Right hindlimb (tissue), 1 donor: ENCODE data around the gene CCSER2.
"Not testable (repeated sequence)": the region's sequence is repeated elsewhere in the genome, so short reads cannot be mapped to it uniquely, and the experiment has no call there.

Source experiments
- DNase-seq: peaks from one replicate; pipeline ENCODE4 v3.0.0-alpha.2; 2018

Gene CCSER2

GRCh38 chr10:84525120-84525806 is 196.9 kb downstream of the CCSER2 start:
- DNase-seq = no peak

GRCh38 chr10:84525807-84526182 is 197.4 kb downstream of the CCSER2 start:
- not testable (repeated sequence) for DNase-seq

- not testable (repeated sequence) for DNase-seq
Observed at GRCh38 chr10:84527386-84527785, 199.0 kb downstream of the CCSER2 start.

DNA sequence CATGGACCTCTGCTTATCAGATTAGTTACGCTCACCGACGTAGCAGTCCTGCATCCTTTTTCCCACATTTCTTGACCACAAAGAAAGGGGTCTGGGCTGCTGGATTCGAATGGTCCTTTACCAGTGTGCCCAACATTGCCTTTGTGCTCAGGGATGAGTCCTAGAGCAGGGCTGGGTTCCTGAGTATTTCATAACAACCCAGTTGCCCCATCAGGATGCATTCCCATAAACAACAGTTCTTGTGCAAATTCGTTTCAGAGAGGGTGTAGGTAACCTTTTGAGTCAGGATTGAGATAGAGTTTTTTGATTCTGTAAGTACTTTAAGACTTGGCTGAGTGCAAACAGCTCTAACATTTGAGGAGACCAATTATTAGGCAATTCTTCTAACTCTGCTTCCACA is 200.1 kb downstream of the CCSER2 start:
- DNase-seq = not testable (repeated sequence)

DNA sequence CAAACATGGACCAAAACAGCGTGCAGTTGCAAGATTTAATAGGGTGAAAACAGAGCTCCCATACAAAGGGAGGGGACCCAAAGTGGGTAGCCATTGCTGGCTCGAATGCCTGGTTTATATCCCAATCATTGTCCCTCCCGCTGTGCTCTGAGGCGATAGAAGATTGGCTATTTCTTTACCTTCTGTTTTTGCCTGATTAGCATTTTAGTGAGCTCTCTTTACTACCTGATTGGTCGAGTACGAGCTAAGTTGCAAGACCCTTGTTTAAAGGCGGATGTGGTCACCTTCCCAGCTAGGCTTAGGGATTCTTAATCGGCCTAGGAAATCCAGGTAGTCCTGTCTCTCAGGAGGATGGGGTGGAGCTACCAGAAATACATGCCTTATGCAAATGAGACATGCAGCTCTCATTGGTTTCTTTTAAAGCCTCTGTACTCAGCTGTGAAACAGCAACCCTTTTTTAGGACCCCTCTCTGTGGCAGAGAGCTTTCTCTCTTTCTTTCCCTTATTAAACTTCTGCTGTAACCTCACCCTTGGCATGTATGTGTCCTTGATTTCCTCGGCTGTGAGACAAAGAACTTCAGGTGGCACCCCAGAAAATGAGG is 202.4 kb downstream of the CCSER2 start:
- no peak for DNase-seq

DNA sequence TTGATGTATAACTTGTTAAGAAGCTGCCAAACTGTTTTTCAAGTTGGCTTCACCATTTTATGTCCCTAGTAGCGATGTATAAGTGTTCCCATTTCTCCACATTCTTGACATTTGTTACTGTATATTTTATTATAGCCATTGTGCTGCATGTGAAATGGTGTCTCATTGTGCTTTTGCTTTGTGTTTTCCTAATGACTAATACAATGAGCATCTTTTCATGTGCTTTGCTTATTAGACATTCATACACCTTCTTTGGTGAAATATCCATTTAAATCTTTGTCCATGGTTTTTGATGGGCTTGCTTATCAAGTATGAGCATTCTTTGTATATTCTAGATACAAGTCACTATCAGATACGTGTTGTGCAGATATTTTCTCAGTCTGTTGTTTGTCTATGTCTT is 203.0 kb downstream of the CCSER2 start:
- no peak for DNase-seq

DNA sequence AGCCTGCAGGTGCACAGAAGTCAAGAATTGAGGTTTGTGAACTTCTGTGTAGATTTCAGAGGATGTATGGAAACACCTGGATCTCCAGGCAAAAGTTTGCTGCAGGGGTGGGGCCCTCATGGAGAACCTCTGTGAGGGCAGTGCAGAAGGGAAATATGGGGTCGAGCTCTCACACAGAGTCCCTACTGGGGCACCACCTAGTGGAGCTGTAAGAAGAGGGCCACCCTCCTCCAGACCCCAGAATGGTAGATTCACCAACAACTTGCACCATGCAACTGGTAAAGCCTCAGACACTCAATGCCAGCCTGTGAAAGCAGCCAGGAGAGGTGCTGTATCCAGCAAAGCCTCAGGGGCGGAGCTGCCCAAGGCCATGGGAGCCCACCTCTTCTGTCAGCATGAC is 205.8 kb downstream of the CCSER2 start:
- no peak for DNase-seq

- DNase-seq = peak; percentile 44
Observed at GRCh38 chr10:84537447-84537931, 209.1 kb downstream of the CCSER2 start.

DNA sequence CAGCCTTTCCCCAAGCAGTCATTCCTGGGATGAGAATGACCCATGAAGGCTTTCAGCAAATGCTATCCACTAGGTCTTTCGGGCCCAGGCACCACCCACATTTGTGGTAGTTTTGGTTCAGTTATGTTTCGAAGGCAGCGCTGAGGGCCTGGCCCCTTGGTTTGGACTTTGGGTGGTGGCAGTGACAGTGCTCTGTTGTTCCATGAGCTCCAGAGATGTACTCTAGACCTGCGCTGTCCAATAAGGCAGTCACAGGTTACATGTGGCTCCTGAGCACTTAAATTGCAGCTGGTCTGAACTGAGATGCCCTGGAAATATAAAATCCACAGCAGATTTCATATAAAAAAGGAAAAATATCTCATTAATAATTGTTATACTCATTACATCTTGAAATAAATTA is 209.6 kb downstream of the CCSER2 start:
- no peak for DNase-seq

DNA sequence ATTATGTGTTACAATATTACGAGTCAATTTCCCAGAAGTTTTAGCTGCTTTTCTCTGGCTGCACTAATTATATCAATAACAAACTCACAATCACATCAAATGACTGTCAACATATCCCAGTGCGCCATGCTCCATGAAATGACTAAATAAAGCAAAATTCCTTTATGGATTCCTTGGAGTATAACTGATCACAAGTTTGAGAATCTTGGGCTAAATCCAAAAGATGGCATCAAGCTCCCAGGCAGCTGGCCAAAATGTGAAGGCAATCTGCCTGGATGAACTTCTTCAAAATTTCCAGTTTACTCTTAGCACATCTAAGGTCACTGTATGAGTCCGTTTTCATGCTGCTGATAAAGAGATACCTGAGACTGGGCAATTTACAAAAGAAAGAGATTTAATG is 210.8 kb downstream of the CCSER2 start:
- no peak for DNase-seq

- no peak for DNase-seq
Observed at GRCh38 chr10:84540022-84540616, 211.7 kb downstream of the CCSER2 start.

DNA sequence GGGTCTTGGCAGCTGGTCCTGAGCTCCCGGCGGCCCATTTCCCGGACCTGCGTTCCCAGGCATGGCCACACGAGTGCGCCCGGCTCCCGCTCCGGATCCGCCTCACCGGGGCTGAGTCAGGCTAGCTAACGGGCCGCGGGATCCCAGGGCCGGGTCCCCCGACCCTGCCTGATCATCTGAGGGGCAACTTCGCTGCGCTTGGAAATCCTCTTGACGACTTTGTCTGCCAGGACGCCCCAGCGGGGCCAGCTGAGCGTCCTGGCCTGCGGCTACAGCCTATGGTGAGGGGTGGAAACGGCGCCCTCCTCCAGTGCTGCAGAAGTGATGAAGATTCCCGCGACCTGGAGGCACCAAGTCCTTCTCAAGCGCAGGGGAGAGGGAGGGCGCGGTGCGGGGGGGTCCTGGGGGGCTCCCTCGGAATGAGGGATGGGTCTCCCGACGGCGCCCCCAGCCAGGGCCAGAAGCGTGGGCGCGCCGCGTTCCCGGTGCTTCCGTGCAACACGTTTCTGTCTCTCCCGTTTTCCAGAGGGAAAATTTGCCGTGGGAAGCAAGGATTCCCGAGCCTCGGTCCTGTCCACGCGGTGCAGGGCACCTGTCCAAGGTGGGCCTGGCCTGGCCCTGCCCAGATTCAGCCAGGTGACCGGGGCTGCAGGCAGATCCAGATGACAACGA is 212.4 kb downstream of the CCSER2 start:
- peak; percentile 72 for DNase-seq

GRCh38 chr10:84541289-84541637 is 212.9 kb downstream of the CCSER2 start:
- DNase-seq = no peak

- DNase-seq = no peak
Observed at GRCh38 chr10:84542522-84543490, 214.4 kb downstream of the CCSER2 start.

- DNase-seq = no peak
Observed at GRCh38 chr10:84543948-84544347, 215.6 kb downstream of the CCSER2 start.

GRCh38 chr10:84545651-84546050 is 217.3 kb downstream of the CCSER2 start:
- DNase-seq = no peak

DNA sequence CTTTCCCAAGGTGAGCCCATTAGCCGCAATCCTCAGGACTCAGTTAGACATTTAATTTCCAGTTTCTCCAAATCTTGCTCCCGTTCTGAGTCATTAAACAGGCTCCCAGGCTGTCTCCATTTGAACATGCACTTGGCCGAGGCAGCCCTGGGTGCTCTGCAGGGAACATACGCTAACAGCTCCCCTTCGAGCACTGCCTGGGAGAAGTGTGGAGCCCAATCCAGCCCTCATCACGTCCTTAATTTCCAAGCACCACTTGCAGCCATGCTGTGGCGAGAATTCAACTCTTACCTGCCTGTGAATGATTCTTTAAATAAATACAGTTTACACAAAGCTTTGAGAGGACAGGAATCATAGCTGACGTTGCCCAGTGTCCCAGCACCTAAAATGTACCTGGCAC is 218.2 kb downstream of the CCSER2 start:
- no peak for DNase-seq

DNA sequence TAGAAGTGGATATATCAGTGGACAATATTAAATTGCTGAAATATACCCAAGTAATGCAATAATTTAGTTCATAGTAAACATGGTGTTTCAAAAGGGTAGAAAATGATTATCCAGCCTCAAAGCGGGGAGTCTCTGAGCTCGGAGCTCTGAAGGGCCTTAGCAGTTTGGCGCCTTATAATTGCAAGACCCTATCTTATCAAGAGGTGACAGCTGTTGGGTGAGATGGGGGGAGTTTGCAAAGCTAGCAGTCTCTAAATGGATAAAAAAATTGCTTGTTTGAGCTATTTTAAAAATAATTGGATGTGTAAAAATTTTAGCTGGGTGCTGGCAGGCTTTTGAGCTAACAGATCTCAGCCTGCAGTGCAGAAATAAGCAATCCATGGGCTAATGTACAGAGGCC is 219.2 kb downstream of the CCSER2 start:
- DNase-seq = no peak

GRCh38 chr10:84548869-84549268 is 220.5 kb downstream of the CCSER2 start:
- DNase-seq = no peak

- DNase-seq = no peak
Observed at GRCh38 chr10:84549368-84550165, 221.2 kb downstream of the CCSER2 start.

- DNase-seq = no peak
Observed at GRCh38 chr10:84550756-84551436, 222.5 kb downstream of the CCSER2 start.
